OCI-LY1 (cell line): Measurements from ENCODE around the gene LHX6.

Experiments used
- EZH2 ChIP-seq: fragments of 200-600 bp; sonication (generic), shearing (Covaris generic); IDR thresholded peaks from 2 replicates; pipeline ENCODE4 v1.8.0; 2017; ENCODE audit warnings: borderline replicate concordance, mixed run types, mild to moderate bottlenecking, antibody characterized with exemption, low read length, moderate library complexity, mixed read lengths
- TF ChIP-seq, protein P1 (sequence below): fragments of 200-600 bp; sonication (generic), shearing (Covaris generic); IDR thresholded peaks from 2 replicates; pipeline ENCODE4 v1.5.1; 2017; ENCODE audit warnings: mild to moderate bottlenecking, antibody characterized with exemption, low read length, moderate library complexity, mixed read lengths

DNA sequence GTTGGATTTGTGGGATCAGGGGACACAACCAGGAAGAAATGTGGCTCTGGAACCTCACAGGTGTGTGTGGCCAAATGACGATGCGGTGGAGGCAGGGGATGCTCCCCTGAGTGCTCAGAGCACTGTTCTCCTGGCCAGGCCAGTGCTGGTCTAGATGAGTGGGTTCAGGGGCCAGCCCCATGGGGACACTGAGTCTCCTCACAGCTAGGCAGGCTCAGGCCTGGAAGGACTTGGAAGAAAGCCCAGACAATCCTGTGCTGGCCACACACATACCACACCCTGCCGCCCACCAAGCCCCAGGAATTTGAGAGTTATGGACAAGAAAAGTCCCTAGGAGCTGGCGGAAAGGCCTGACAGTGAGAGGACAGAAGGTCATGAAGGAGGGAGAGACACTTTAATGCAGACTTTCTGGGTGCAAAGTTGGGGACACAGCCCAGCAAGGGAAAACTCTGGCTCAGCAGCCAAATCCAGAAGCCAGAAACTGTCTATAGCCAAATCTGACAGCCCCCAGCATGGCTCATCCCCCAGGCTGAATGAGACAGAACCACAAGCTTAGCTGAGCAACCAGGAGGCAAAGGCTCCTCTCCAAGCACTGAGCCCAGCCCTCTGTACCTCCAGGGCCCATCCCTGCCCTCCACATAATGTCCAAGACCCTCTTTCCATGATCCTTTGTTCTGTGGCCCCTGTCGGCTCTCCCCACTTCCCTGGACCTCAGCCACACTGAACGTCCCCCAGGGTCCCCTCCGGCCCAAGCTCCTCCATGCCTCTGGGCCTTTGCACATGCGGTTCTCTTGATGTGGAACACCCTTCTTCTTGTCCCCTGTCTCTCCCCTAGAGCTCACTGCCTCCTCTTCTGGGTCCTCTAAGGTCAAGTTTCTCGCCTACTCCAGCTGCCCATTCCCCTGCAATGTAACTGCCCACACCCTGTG lies 22.4 kb downstream of the LHX6 start:
- TF ChIP-seq, protein P1, sequence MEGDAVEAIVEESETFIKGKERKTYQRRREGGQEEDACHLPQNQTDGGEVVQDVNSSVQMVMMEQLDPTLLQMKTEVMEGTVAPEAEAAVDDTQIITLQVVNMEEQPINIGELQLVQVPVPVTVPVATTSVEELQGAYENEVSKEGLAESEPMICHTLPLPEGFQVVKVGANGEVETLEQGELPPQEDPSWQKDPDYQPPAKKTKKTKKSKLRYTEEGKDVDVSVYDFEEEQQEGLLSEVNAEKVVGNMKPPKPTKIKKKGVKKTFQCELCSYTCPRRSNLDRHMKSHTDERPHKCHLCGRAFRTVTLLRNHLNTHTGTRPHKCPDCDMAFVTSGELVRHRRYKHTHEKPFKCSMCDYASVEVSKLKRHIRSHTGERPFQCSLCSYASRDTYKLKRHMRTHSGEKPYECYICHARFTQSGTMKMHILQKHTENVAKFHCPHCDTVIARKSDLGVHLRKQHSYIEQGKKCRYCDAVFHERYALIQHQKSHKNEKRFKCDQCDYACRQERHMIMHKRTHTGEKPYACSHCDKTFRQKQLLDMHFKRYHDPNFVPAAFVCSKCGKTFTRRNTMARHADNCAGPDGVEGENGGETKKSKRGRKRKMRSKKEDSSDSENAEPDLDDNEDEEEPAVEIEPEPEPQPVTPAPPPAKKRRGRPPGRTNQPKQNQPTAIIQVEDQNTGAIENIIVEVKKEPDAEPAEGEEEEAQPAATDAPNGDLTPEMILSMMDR, result no peak
- no peak for TF ChIP-seq EZH2
